Islet of Langerhans (tissue), 1 donor: ENCODE results near the gene VSIG10.
"Not testable (repeated sequence)": the region's sequence is repeated elsewhere in the genome, so short reads cannot be mapped to it uniquely, and the experiment has no call there.

Source experiments
- FAIRE-seq: peaks from one replicate; lab custom pipeline; 2011; peaks lifted over from hg19 to GRCh38; lab: Jason Lieb, UNC

Gene VSIG10

GRCh38 chr12:118103601-118104382 is at the start of gene VSIG10:
Gene VSIG10, minus strand, starts transcription at chr12:118104011. Its CDS starts 340 bp downstream, at chr12:118103671.
- no peak for FAIRE-seq

GRCh38 chr12:118151755-118152154 is 47.9 kb upstream of the VSIG10 start:
- FAIRE-seq = no peak

GRCh38 chr12:118150625-118151024 is 46.8 kb upstream of the VSIG10 start:
- FAIRE-seq = no peak

- no peak for FAIRE-seq
These were observed 44.5 kb upstream of the VSIG10 start for GRCh38 chr12:118148287-118148686.

GRCh38 chr12:118145798-118146156 is 42.0 kb upstream of the VSIG10 start:
- FAIRE-seq = no peak

GRCh38 chr12:118145113-118145797 is 41.4 kb upstream of the VSIG10 start:
- no peak for FAIRE-seq

- no peak for FAIRE-seq
These were observed 40.7 kb upstream of the VSIG10 start for GRCh38 chr12:118144499-118144898.

- FAIRE-seq = no peak
These were observed 37.0 kb upstream of the VSIG10 start for GRCh38 chr12:118140825-118141224.

GRCh38 chr12:118137148-118137678 is 33.4 kb upstream of the VSIG10 start:
- no peak for FAIRE-seq

GRCh38 chr12:118136559-118137003 is 32.8 kb upstream of the VSIG10 start:
- FAIRE-seq = no peak

GRCh38 chr12:118135788-118136558 is 32.2 kb upstream of the VSIG10 start, which contains the start of gene PEBP1:
Gene PEBP1, plus strand, starts transcription at chr12:118136124. Its CDS starts 86 bp downstream, at chr12:118136210.
- no peak for FAIRE-seq

- FAIRE-seq = not testable (repeated sequence)
These were observed 25.6 kb upstream of the VSIG10 start for GRCh38 chr12:118129436-118129835.

GRCh38 chr12:118127867-118128266 is 24.1 kb upstream of the VSIG10 start:
- FAIRE-seq = no peak

GRCh38 chr12:118126119-118126757 is 22.4 kb upstream of the VSIG10 start:
- no peak for FAIRE-seq

- no peak for FAIRE-seq
These were observed 21.9 kb upstream of the VSIG10 start for GRCh38 chr12:118125743-118126118.

GRCh38 chr12:118124333-118124874 is 20.6 kb upstream of the VSIG10 start:
- no peak for FAIRE-seq

- no peak for FAIRE-seq
These were observed 18.5 kb upstream of the VSIG10 start for GRCh38 chr12:118122264-118122663.

GRCh38 chr12:118120579-118121363 is 17.0 kb upstream of the VSIG10 start:
- FAIRE-seq = no peak

- FAIRE-seq = no peak
These were observed 15.7 kb upstream of the VSIG10 start for GRCh38 chr12:118119449-118119879.

GRCh38 chr12:118109088-118109487 is 5.3 kb upstream of the VSIG10 start:
- FAIRE-seq = no peak

- no peak for FAIRE-seq
These were observed 3.9 kb upstream of the VSIG10 start for GRCh38 chr12:118107694-118108093.
